Measurements from ENCODE around the gene IGSF10.

DNA sequence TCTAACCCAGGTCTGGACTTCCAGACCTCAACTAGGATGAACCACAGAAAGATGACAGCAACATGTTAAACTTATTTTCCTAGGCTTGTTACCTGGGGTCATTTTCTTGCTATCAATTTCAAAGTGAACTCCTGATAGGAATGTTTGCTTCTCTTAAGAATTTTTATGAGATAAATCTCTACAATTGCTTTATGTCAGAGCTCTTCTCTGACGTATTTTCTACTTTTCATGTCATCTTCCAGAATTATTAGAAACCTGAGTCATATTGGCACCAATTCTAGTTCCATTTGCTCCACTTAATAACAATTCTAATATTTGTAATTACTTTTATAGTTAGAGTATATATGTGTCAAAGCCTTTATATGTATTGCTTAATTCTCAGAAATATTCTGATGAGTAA is 2.1 kb upstream of the IGSF10 start:
- TF ChIP-seq EP300 (IDR thresholded peaks at IDR 0.05; ENCODE audit: borderline replicate concordance): no peak
- TF ChIP-seq RAD21 (IDR thresholded peaks at IDR 0.05; ENCODE audit: low read depth): no peak
- no peak for TF ChIP-seq NFIC (IDR thresholded peaks at IDR 0.05)
- TF ChIP-seq, protein P1, sequence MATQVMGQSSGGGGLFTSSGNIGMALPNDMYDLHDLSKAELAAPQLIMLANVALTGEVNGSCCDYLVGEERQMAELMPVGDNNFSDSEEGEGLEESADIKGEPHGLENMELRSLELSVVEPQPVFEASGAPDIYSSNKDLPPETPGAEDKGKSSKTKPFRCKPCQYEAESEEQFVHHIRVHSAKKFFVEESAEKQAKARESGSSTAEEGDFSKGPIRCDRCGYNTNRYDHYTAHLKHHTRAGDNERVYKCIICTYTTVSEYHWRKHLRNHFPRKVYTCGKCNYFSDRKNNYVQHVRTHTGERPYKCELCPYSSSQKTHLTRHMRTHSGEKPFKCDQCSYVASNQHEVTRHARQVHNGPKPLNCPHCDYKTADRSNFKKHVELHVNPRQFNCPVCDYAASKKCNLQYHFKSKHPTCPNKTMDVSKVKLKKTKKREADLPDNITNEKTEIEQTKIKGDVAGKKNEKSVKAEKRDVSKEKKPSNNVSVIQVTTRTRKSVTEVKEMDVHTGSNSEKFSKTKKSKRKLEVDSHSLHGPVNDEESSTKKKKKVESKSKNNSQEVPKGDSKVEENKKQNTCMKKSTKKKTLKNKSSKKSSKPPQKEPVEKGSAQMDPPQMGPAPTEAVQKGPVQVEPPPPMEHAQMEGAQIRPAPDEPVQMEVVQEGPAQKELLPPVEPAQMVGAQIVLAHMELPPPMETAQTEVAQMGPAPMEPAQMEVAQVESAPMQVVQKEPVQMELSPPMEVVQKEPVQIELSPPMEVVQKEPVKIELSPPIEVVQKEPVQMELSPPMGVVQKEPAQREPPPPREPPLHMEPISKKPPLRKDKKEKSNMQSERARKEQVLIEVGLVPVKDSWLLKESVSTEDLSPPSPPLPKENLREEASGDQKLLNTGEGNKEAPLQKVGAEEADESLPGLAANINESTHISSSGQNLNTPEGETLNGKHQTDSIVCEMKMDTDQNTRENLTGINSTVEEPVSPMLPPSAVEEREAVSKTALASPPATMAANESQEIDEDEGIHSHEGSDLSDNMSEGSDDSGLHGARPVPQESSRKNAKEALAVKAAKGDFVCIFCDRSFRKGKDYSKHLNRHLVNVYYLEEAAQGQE (IDR thresholded peaks at IDR 0.05; ENCODE audit: low read depth): no peak
- no peak for TF ChIP-seq EGR1 (IDR thresholded peaks at IDR 0.05)
- TF ChIP-seq CEBPB (IDR thresholded peaks at IDR 0.05): no peak
- TF ChIP-seq, protein P2, sequence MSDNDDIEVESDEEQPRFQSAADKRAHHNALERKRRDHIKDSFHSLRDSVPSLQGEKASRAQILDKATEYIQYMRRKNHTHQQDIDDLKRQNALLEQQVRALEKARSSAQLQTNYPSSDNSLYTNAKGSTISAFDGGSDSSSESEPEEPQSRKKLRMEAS (IDR thresholded peaks at IDR 0.05): no peak
- TF ChIP-seq, protein P3, sequence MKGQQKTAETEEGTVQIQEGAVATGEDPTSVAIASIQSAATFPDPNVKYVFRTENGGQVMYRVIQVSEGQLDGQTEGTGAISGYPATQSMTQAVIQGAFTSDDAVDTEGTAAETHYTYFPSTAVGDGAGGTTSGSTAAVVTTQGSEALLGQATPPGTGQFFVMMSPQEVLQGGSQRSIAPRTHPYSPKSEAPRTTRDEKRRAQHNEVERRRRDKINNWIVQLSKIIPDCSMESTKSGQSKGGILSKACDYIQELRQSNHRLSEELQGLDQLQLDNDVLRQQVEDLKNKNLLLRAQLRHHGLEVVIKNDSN (IDR thresholded peaks at IDR 0.05): no peak
- no peak for TF ChIP-seq TAF1 (IDR thresholded peaks at IDR 0.05; ENCODE audit: low read depth)
- TF ChIP-seq YY1 (IDR thresholded peaks at IDR 0.05; ENCODE audit: low read depth): no peak
- TF ChIP-seq FOXM1 (IDR thresholded peaks at IDR 0.05; ENCODE audit: borderline replicate concordance, low read depth): no peak
- TF ChIP-seq CREB1 (IDR thresholded peaks at IDR 0.05; ENCODE audit: low read depth): no peak
- no peak for TF ChIP-seq TCF12 (IDR thresholded peaks at IDR 0.05; ENCODE audit: low read depth)
- TF ChIP-seq ZBTB7A (IDR thresholded peaks at IDR 0.05; ENCODE audit: low read depth): no peak
